Iris pigment epithelial cell (primary cell): Measurements from ENCODE around the gene PHF21A.
"Not testable (repeated sequence)": the region's sequence is repeated elsewhere in the genome, so short reads cannot be mapped to it uniquely, and the experiment has no call there.

Experiments
- DNase-seq: peaks from one replicate; pipeline ENCODE4 v3.0.0-alpha.2; 2011; ENCODE audit warnings: low read depth

PHF21A gene

DNA sequence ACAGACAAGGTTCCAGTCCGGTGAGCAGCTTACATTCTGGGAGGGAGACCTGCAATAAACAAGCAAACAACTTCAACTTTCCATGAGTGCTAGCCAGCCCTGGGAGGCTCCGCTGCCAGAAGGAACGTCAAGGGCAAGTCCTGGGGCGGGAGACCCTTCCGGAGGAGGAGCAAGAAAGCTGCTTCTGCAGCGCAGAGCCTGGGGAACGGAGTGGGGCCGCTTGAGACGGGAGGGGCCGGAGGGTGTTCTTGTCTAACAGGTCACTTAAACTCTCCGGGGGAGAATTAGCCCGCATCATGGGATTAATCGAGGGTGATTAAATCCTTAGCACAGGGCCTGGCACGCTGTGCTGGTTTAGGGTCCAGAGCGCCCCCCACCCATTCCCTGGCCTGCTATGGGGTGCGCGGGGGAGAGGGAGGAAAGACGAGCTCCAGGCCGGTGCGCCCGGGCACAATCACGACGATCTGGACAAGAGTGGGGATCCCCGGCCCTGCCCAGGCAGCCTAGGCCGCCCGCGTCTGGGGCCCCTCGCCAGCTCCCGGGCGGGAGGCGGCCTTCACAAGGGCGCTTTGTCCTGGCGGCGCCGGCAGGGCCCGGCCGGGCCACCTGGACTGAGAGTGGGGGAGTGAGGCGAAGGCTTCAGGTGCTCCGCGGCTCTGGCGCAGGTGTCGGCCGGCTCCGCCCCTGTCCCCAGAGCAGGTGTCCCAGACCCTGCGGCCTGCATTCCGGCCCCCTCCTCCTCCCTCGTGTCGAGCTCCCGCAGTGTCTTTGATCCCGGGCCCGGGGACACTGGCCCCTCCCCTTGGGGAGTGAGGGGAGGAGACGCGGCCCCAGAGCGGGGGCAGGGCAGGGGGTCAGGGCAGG lies 199.5 kb downstream of the PHF21A start:
- no peak for DNase-seq

DNA sequence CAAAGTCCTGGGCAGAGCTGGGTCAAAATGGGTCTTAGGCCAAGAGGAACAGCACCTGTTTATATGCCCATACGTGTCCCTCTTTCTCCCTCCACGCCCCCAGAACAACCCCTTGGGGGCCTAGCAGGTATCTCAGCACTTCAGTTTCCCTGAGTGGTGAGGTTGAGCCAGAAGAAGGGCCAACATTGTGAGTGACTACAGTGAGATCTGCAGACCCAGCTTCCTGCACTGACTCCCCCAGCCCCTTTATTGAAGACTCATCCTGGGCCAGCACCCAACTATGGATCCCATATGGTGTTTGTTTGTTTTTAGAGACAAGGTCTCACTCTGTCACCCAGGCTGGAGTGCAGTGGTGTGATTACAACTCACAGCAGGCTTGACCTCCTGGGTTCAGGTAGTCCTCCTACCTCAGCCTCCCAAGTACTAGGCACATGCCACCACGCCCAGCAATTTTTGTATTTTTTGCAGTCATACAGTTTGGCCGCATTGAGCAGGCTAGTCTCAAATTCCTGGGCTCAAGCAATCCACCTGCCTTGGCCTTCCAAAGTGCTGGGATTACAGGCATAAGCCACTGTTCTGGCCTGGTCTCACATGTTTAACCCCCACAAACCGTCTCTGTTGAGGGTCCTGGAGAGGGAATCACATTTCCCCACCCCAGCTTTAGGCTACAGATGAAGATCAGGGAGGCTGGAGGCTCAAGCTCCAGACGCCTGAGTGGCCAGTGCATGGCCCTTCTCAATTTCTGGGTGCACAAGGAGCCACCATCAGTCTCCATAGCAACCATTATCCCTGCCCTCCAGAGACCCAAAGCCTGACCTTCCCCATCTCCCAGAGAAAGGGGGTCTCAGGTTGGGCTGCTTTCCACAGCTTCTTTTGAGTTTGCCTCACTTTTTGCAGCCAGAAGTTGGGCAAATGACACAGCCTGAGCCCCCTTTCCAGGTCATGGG lies 200.4 kb downstream of the PHF21A start:
- no peak for DNase-seq

DNA sequence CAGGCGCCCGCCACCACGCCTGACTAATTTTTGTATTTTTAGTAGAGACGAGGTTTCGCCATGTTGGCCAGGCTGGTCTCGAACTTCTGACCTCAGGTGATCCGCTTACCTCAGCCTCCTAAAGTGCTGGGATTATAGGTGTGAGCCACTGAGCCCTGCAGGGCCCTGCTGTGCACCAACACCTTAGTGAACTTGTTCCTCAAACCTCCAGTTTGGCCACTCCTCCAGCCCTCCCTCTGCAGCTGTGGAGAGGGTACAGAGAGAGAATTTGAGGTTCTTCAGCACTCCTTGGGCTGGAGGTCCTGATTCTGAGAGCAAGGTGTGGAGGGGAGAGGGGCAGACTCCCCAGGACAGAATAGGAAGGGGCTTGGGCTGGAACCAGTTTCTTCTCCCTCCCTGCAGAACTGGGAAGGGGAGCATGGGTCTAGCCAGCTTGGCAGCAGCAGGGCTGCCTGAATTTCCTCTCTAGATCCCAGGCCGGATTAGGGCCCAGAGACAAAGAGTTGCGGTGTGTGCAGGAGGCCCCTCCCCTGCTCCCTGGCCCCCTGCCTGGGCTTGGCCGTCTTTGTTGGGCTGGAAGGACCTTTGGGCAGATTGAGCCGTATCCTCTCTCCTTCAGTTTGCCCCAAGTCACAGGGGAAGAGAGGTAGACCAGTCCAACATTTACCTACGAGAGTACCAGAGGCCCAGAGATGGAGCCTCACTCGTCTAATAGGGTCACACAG lies 201.3 kb downstream of the PHF21A start:
- no peak for DNase-seq

DNA sequence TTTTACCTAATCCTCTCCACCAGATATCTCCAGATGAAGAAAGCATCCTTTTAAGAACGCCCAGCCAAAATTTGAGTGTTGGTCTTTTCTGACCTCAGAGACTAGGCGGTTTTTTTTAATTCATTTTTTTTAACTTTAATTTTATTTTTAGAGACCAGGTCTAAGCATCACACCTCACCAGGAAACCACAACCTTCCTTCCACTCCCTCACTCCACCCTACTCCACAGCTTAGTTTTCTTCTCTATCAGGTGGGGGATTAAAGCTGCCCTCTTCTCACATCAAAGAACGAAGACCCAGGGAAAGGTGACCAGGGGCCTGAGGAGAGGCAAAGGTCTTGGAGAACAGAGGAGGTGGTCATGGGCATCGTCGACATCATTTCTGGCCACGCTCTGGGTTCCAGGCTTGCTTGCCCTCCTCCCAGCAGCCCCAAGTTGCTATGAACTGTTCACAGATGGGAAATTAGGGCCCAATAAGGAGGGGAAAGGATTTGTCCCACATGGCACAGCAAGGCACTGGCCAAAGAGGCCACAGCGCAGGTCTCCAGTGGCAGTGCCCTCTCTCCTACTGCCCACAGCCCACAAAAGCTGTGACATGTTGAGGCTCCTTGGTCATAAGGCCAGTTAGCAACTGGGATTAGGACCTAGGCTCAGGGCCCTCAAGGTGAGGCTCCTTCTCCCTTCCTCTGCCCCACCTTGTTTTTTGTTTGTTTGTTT lies 202.1 kb downstream of the PHF21A start:
- DNase-seq, result no peak

DNA sequence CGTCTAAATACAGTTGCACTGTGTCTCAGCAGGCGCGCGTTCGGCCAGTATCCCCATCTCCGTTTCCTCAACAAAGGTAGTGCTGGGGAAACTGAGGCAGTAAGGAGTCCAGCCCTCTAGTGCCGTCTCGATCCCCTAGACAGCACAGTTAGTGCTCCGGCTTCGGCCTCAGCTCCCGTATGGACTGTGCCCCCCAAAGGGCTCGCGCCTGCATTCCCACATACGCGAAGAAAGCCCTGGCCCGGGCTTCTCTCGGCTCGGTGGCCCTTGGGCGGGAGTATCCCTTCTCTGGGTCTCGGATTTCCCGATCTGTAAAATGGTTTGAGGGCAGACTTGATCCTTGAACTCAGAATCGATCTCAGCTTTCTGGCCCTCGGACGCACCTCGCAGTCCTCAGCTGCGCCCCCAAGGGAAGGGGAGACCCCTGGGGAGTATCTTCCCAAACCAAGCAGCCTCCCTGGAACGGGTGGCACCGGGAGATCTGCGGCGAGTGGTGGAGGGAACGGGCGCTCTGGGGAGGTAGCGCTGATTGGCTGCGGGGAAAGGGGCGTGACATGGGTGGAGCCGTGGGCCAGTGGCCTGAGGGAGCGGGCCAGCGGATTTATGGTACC lies 202.8 kb downstream of the PHF21A start:
- peak; percentile 76 for DNase-seq

DNA sequence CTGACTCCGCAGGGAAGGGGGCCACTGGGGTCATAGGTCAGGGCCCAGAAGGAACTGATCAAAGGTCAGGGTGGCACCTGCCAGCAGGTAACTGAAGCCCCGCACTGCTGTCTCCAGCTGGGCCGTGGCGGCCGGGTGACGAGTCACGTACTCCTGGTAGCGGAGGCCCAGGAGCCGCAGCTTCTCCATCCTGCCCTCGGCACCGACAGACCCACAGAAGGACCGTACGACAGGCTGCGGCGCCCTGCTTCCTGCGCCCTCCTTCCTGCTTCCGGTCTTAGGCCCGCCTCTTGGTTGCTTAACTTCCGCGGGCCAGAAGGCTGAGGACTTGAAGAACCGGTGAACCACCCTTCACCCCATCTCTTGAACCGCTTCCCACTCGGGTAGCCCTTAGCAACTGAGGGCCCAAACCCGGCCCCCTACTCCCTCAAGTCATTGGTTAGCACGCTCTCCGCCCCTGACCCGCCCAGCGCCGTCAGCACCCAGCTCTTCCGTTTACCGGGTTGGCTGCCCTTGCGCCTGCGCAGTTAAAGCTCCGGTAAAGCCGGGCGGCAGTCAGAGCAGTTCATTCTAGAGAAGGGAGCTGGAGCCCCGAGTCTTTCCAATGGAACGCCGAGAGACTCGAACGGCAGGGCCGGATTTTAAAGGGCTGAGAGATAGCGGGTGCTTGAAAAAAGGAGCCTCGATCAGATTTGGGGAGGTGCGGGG lies 203.5 kb downstream of the PHF21A start, which contains the start of gene PEX16:
TSS of gene PEX16 (minus strand) at position 255 of the 708 bp plus-strand sequence. CDS start at position 189, 66 bp downstream.
- peak; percentile 100 for DNase-seq

DNA sequence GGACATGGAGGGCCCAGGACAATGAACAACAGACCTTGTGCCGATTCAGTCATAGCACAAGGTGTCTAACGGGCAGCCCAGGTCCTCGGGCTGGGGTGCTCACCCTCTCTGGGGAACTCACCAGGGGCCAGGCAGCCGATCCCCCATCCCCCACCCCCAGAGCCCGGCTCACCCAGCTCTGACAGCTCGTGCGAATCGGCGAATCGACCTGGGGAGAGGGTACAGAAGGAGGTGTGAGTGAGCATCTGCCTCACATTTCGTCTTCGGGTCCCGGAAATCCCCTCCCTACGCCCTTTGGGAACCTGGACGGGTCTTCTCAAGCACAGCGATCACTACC lies 204.0 kb downstream of the PHF21A start:
- no peak for DNase-seq

DNA sequence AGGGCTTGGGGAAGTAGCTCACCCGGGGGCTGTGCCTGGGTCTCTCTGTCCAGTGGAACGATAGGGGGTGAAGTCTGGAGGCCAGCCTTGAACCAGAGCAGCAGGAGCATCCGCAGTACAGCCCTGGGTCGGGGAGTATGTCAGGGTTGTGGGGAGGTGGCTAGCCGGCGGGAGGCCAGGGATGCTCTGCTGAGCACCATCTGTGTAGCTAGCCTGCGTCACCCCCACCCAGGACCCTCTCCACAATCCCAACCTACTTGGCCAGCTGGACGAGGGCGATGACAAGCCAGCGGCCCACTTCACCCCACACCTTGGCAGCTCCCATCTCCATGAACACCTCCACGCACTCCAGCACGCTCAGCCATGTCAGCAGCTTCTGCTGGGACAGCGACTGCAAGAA lies 205.8 kb downstream of the PHF21A start:
- no peak for DNase-seq

DNA sequence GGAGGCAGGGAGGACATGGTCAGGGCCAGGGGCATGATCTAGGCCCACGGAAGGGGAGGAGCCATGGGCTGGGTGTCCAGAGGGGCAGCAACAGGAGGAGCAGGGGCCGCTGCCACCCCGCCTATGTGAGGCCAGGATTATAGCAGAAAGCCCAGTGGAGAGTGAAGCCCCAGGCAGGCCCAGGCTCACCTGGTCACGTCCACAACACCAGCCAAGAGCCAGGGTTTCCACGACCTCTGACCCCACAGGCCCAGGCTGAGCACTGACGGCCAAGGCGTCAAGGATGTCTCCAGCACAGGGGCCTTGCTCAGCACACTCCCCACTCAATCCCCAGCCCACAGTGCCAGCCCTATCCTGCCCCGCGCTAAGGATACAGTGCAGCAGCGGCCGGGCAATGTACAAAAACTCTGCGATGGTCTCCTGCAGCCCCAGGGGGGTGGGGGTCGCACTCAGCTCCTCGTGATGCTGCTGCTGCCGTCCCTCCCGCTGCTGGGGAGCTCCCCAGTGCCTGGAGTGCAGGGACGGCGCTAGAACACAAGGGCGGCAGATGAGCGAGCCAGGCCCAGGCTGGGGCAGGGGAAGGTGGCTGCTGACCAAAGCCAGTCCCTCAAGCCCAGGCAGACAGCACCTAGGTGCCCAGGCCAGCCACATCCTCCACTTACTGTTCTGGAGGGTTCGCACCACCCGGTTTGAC lies 207.2 kb downstream of the PHF21A start:
- no peak for DNase-seq

DNA sequence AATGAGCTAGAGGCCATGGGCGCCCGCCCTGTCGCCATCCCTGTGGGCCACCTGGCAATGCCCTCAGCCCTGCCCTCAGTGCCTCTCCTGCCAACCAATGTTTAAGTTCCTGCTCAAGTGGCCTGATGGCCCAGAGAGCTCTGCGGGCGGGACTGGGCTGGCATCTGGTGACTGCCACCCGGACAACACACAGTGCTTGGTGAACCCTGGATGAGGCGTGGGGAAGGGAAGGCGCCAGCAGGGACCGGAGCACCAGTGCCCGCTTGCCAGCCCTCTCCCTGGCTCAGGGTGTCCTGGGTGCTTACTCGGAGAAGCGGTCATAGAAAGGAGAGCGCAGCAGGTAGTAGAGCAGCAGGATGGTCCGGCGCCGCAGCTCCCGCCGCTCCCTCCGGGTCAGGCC lies 207.7 kb downstream of the PHF21A start:
- no peak for DNase-seq

DNA sequence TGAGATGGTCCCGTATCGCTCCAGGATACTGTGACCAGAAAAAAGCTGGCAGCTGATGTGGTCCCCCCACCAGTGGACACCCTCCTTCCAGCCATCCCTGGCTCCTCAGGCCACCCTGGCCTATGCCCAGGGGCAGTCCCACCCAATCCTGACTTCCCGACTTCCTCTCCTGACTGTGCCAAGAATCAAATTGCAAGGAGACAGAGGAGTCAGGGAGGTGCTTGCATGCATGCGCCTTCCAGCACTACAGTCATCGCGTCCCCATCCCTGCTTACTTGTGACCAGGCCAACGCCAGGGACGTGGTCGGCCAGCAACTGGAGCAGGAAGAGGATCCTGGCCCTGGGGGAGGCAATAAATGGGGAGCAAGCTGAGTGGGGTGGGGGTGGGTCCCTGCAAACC lies 210.6 kb downstream of the PHF21A start:
- no peak for DNase-seq

DNA sequence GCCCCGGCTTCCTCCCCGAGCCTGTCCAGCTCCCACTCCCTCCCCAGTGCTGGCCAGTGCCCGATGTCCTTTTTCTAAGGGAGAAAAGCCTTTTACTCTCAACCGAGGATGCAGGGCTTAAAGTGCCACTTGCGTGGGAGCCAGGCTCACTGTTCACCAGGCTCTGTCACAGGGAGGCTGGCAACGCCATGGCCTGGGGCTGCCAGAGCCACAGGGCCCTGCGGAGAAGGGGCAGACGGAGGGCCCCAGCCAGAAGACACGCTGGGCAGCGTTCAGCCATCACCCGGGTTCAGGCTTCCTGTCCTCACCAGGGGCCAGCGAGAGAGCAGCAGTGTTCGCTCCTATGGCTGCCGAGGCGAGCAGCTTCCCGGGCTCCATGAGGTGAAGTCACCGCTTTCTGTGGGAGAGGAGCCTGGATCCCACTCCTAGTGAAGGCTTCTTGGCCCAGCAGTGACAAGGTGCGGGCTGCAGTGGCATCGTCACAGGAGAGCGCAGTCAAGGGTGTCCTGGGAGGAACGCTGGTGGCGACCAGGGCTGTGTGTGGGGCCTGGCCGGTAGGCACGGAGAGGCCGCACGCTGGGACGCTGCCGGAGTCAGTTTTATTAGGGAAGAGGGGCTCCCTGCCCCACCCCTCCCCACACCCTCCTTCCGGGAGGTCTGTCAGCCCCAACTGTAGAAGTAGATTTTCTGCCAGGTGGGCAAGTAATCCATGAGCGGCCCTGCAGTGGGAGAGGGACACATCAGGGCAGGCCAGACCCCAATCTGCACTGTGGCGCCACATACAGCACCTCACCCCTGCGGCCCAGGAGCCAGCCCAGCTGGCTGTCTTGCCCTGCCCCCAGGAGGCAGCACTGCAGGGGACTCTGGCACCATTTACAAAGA lies 211.4 kb downstream of the PHF21A start:
- no peak for DNase-seq

DNA sequence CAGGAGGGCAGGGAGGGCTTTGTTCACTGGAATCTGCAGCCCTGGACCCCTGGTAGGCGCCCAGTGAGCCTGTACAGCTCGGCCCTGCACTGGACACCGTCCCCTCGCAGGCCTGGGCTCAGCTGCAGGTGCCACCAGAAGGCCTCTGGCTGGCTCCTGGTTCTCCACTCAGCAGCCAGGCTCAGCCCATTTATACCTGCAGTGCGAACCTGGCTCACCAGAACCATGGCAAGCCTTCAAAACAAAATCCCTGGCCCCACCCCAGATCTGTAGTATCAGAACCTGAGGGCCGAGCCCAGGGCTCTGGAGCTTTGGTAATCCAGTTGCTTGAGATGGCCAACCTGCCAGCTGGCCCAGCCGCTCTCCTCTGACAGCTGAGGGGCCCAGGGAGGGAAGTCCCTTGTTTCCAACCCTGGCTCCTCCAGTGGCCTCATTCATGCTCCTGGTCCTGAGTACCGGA lies 213.3 kb downstream of the PHF21A start:
- no peak for DNase-seq

DNA sequence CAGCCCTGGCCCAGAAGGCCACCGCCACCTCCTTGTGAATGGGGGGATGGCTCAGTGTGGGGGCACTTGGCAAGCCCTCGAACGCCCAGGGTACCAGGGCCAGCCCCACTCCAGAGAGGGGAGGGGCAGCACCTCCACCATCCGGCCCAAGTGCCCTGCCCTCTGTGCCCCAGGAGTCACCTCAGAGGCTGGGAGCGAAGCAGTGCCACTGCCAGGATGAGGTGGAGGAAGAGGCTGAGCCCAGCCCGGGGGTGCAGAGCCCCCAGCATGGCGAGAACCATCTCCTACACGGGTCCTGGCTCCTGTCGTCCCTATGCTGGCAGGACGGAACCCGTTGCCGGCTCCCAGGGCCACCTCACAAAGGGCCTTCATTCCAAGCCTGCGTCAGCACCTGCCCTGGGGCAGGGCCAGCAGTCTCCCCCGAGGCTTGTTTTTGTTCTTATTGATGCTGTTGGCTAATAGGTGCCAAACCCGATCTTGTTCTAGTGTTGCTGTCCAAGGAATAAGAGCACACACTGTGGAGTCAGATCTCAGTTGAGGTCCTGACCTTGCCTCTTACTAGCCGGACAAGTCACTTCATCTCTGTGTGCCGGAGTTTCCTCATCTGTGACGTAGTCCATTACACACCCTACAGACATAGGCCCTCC lies 214.2 kb downstream of the PHF21A start, which contains the start of gene FREY1:
TSS of gene FREY1 (minus strand) at position 307 of the 647 bp plus-strand sequence. CDS start at position 281, 26 bp downstream.
- no peak for DNase-seq

DNA sequence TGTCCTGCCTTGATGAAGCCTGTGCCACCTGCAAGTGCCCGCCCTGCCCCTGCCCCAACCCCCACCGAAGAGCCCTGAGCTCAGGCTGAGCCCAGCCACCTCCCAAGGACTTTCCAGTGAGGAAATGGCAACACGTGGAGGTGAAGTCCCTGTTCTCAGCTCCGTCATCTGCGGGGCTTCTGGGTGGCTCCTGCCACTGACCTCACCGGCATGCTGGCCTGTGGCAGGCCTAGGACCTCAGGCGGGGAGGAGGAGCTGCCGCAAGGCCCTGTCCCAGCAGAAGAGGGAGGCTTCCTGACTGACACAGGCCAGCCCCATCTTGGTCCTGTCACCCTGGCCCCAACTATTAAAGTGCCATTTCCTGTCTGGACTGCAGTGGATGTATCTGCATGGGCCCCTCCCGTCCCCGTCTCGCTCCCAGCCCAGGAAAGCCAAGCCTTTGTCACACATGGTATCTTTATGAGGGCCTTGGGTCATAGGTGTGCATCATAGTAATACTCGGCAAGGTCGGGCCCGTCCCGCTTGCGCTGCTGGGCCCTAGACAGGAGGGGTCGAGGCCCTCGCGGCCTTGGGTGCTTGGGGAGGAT lies 215.1 kb downstream of the PHF21A start:
- DNase-seq, result no peak

DNA sequence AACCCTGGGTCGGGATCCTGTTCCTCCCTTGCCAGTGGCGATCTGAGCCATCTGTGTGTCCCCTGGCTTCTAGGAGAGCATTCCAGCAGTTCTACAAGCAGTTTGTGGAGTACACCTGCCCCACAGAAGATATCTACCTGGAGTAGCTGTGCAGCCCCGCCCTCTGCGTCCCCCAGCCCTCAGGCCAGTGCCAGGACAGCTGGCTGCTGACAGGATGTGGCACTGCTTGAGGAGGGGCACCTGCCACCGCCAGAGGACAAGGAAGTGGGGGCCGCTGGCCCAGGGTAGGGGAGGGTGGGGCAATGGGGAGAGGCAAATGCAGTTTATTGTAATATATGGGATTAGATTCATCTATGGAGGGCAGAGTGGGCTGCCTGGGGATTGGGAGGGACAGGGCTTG lies 215.7 kb downstream of the PHF21A start:
- not testable (repeated sequence) for DNase-seq

DNA sequence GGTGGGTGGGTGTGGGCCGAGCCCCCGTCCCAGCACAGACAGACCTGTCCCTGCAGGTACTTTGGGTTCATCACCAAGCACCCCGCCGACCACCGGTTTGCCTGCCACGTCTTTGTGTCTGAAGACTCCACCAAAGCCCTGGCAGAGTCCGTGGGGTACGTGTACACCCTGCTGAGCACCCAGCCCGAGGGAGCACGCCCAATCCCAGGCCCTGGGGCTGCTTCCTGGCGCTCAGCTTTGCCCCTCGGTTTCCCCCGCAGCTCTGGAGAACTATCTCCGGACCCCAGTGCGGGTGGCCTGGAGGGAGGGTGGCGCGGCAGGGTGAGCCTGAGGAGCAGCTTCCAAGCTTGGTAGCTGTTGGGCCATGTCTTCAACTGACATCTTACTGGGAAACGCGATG lies 216.2 kb downstream of the PHF21A start:
- no peak for DNase-seq
